Midbrain (tissue), 1 donor: Measurements from ENCODE around the gene HMMR.
"Not testable (repeated sequence)": the region's sequence is repeated elsewhere in the genome, so short reads cannot be mapped to it uniquely, and the experiment has no call there.

Experiments
- DNase-seq: peaks from one replicate; lab custom pipeline; 2025; lab: John Stamatoyannopoulos, UW

HMMR gene, protein sequence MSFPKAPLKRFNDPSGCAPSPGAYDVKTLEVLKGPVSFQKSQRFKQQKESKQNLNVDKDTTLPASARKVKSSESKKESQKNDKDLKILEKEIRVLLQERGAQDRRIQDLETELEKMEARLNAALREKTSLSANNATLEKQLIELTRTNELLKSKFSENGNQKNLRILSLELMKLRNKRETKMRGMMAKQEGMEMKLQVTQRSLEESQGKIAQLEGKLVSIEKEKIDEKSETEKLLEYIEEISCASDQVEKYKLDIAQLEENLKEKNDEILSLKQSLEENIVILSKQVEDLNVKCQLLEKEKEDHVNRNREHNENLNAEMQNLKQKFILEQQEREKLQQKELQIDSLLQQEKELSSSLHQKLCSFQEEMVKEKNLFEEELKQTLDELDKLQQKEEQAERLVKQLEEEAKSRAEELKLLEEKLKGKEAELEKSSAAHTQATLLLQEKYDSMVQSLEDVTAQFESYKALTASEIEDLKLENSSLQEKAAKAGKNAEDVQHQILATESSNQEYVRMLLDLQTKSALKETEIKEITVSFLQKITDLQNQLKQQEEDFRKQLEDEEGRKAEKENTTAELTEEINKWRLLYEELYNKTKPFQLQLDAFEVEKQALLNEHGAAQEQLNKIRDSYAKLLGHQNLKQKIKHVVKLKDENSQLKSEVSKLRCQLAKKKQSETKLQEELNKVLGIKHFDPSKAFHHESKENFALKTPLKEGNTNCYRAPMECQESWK

DNA sequence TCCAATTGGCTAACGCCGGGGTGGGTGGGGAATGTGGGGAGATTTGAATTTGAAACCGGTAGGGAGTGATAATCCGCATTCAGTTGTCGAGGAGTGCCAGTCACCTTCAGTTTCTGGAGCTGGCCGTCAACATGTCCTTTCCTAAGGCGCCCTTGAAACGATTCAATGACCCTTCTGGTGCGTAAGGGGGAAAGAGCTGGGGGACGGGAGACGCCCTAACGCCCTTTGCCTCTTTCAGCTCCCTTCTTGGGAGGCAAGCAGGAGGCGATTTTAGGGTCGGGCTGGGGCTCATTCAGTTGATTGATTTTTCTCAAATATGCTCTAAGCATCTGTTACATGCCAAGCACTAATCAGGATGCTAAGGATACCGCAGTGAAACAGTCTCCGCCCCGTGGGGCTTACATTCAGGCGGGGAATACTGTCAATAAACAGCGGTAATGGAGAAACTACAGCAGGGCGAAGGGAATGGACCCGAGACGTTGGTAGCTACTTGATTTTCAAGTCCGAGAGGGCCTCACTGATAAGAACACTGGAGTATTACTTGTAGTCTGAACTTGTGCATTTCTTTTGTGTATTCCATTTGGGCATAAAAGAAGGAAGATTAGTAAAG is at the start of gene HMMR:
TSS of gene HMMR (plus strand) at position 71 of the 610 bp plus-strand sequence. CDS start at position 132, 61 bp downstream.
- DNase-seq, result no peak

DNA sequence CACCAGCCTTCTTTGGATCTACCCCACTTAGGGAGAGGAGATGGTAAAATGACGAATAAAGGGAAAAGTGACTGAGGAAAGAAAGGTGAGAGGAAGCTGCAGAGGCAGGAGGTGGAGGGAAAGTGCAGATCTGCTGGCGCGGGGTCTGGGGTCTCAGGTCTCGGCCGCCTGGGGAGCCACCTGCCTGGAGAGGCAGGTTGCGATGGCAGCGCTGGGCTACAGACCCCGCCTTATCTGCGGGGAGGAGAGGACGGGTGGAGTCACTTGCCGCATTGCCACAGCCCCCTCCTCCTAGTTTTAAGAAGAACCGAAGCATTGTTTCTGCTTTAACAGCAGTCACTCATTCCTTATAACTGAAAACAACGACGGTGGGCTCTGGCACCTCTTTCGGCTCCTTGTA is 44.8 kb upstream of the HMMR start:
- not testable (repeated sequence) for DNase-seq

DNA sequence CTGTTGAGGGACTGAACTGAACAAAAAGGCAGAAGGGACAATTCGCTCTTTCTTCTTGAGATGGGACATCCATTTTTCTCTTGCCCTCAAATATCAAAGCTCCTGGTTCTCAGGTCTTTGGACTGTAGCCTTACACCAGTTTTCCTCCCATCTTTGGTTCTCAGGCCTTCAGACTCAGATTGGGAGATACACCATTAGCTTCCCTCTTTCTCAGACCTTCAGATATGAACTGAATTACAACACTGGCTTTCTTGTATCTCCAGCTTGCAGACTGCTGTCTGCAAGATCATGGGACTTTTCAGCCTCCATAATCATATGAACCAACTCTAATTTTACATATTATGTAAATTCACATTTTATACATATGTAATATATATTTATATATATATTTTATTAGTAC is 35.6 kb upstream of the HMMR start:
- DNase-seq, result no peak

DNA sequence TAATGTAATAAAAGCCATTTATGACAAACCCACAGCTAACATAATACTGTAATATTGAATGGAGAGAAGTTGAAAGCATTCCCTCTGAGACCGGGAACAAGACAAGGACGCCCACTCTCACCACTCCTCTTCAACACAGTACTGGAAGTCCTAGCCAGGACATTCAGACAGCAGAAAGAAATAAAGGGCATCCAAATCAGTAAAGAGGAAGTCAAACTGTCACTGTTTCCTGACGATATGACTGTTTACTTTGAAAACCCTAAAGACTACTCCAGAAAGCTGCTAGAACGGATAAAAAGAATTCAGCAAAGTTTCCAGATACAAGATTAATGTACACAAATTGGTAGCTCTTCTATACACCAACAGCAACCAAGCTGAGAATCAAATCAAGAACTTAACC is 34.3 kb upstream of the HMMR start:
- DNase-seq, result not testable (repeated sequence)

DNA sequence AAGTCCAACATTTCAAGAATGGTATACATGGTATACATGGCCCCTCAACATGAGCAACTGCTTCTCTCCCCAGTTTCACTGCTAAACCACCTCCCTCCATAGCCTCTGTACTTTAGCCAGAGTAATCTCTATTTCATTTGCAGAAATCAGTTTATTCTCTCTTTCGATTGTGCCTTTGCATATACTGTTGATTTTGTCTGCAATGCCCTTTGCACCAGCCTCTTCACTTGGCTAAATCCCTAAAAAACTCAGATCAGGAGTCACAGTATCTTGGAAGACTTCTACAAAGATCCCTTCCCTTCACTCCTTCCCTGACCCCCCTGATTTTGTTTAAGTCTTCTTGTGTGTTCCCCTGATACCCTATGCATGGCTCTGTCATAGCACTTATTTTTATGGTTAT is 27.9 kb upstream of the HMMR start:
- no peak for DNase-seq

DNA sequence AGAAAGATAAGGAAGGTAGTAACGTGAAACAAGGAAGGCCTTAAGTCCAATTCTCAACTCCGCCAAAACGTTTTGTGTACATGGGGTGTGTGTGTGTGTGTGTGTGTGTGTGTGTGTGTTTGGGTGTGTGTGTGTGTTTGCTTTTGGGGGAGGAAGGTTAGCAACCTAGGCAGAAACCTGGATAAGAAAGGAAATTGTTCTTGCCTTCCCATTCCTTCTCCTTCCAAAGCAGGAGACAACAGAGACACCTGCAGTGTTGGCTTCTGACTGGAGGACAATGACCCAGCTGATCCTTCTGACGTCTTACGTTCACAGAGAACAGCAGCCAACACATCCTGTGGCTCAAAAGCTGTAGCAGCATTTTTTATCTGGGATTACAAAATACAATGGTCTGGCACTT is 27.2 kb upstream of the HMMR start:
- no peak for DNase-seq

DNA sequence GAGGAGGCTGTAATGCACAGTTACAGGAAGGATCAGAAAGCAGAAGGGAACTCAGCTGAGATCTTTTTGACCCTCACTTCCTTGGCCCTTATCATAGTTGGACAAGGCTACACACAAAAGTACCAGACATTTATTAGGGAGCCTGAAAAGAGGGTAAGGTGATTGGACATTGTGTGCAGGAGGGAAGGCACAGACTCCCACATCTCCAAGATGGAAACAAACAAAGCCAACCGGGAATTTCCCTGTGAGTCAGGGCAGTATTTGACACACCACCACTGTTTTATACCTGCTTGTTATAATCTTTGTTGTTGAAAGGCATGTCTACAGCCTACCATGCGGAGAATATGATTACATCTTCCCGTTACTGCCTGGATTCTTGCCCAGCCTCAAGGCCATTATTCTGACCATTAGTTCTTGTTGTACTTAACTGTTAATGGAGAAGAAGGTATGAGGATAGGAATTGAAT is 26.0 kb upstream of the HMMR start:
- DNase-seq, result no peak

DNA sequence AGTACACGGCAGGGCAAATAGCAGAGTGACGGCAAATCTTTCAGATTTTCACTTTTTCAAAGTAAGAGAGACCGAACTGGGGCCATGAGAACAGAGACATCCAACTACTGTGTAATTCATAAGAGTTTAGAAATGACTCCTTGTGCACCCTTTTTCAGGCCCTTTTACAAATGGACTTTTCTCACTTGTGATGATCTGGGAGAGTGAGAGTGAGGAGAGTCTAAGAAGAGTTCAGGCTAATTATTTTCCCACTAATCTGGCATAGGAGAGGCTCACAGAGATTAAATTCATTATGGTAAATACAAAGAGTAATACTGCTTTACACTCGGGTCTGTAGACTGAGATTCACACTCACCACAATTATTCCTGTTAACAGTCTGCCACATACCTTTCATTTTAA is 23.9 kb upstream of the HMMR start:
- no peak for DNase-seq

DNA sequence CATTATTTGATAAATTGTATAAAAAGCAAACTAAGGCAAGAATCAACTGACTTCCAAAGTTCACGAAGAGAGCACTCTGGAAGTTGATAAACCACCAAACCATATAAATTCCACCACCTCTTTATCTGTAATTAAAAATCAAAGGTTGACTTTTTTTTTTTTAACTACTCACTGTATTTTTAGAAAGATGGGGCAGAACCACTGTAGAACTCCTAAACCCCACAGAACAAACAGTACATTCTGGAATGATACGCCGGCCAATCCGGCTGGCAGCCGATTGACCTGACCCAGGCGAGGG is 23.5 kb upstream of the HMMR start:
- DNase-seq, result no peak

DNA sequence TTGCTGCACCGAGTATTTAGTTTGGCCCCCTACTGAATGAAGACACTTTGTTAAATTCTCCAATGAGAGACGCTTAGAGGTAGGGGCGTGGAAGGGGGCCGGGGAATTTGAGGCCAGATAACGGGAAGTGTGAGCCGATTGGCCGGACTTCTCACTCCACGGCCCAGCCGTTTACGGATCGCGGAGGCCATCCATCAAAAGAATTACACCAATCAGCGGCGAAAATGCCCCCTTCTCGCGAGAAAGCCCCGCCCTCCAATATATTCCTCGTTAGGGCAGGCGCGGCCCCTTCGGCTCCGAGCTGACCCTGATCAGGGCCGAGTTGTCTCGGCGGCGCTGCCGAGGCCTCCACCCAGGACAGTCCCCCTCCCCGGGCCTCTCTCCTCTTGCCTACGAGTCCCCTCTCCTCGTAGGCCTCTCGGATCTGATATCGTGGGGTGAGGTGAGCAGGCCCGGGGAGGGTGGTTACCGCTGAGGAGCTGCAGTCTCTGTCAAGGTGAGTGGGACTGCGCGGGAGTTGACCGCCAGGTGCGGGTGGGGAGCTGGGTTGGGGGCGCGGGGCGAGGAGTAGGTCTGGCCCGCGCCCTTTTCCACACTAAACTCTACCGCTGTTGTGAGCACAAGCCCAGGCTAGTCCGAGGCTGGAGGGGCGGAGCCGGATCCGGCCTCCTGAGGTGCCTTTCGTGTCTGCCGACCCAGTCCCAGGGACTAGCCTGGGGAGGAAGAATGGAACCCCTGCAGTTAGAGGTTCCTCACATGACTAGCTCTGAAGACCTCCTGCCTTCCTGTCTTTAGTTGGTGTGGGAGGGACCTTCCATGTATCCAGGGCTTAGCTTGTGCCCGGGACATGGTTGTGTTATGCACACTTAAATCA is 22.9 kb upstream of the HMMR start, which contains the start of gene CCNG1:
TSS of gene CCNG1 (plus strand) at position 287 of the 874 bp plus-strand sequence. CDS start 1,662 bp downstream, outside the sequence.
- DNase-seq, result peak; percentile 97

DNA sequence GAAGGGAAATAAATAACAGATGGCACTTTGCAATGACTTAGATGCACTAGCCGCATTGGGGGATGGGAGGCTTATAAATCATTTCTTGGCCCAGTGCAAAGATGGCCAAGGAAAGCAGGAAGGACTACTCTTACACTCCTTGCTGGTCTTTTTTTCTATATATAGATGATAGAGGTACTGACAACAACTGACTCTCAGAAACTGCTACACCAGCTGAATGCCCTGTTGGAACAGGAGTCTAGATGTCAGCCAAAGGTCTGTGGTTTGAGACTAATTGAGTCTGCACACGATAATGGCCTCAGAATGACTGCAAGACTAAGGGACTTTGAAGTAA is 21.4 kb upstream of the HMMR start:
- no peak for DNase-seq

DNA sequence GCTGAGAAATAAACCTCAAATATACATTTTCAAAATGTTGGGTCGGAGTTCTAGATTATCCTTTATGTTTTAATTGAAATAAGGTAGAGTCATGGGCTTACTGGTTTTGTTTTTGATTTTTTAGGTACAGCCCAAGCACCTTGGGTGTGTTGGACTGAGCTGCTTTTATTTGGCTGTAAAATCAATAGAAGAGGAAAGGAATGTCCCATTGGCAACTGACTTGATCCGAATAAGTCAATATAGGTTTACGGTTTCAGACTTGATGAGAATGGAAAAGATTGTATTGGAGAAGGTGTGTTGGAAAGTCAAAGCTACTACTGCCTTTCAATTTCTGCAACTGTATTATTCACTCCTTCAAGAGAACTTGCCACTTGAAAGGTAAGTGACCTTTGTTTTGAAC is 19.5 kb upstream of the HMMR start:
- DNase-seq, result no peak

DNA sequence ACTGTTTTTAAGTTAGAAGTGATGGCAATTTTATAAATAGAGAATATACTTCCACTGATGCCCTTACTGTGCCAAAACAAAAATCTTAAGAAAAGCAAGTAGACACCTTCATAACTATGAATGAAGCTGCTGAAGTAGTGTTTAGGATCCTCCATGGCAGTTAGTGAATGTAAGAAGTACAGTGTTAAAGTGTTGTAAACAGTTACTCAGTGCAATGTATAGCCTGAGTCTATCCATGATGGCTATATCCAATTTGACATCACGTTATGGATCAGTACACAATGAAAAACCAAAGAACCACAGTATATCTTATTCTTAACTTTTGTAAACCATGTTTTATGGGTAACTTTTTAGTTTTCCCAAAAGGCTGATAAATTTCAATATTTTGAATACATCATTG is 15.9 kb upstream of the HMMR start:
- DNase-seq, result no peak

DNA sequence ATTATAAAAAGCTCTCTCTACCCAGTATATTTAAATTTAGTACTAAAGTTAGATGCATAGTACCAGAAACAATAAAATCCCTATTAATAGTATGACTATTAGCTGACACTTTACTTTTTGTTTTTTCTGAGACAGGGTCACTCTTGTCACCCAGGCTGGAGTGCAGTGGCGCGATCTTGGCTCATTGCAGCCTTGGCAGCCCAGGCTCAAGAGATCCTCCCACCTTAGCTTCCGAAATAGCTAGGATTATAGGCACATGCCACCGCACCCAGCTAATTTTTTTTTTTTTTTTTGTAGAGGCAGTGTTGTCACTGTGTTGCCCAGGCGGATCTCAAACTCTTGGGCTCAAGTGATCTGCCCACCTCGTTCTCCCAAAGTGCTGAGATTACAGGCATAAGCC is 15.1 kb upstream of the HMMR start:
- DNase-seq, result no peak

DNA sequence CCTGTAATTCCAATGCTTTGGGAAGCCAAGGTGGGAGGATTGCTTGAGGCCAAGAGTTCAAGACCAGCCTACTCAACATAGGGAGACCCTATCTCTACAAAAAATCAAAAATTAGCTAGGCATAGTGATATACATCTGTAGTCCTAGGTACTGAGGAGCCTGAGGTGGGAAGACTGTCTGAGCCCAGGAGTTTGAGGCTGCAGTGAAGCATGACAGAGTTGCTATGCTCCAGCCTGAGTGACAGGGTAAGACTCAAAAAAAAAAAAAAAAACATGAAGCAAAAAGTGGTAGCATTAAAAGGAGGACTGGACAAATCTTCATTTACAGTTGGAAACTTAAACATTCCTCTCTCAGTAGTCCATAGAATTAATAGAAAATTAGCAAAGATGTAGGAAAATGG is 13.2 kb upstream of the HMMR start:
- DNase-seq, result no peak

DNA sequence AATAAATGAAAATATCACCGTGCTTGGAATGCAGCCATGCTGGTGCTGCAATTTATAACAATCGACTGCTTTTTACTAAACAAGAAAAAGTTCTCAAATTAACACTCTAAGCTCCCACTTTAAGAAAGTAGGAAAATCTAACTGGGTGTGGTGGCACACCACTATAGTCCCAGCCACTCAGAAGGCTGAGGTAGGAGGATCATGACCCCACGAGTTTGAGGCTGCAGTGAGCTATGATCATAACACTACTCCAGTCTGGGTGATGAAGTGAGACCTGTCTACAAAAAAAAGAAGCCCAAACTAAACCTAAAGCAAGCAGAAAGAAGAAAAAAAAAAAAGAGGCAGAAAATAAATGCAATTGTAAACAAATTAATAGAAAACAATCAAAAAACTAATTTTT is 12.6 kb upstream of the HMMR start:
- no peak for DNase-seq

DNA sequence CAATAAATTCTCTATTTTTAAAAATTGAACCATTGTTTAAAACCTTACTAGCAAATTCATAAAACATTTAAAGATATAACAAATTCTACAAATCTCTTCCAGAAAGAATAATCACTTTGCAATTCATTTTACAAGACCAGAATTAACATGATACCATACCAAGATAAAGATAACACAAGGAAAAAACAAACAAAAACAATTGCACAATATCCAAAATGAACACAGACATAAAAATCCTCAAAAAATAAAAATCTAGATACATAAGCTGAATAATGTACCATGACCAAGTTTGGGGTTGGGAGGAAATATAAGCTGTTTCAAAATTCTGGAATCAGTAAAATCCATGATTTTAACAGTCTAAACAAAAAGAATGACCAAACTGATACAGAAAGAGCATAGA is 11.9 kb upstream of the HMMR start:
- no peak for DNase-seq

DNA sequence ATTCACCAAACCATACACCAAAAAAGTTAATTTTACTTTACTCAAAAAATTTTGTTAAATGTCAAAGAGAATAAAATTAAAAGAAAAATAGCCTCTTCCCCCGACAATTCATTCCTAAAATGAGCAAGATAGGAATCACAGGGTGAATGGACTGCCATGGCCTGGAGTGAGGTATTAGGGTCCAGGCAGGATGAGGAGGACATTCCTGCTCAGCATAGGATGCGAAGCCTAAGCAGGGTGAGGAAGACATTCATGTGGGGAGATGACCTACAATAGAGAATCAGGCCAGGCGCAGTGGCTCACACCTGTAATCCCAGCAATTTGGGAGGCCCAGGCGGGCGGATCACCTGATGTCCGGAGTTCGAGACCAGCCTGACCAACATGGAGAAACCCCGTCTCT is 8.9 kb upstream of the HMMR start:
- no peak for DNase-seq

DNA sequence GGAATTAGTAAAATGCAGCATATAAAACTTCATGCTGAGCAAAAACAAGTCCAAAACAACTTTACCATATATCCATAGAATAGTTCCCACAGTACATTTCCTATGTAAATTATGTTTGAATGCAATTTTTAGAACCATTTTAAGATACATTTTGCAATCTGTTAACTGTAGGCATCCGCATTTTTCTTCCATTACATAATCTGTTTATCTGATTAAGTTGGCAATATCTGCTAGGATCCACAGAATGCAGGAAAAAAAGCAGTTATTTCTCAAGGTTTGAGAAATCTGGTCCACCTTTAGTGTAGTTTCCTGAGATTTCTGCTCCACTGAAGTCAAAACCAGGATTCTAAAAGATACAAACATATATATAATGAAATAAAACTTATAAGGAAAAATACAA is 6.7 kb upstream of the HMMR start:
- DNase-seq, result no peak

DNA sequence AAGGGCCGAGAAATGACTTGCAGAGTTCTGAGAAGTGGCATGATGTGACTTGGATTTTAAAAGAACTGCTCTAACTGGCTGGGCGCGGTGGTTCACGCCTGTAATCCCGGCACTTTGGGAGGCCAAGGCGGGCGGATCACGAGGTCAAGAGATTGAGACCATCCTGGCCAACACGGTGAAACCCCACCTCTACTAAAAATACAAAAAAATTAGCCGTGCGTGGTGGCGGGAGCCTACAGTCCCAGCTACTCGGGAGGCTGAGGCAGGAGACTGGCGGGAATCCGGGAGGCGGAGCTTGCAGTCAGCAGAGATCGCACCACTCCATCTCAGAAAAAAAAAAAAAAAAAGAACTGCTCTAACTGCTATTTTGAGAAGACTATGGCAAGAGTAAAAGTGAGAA is 5.0 kb upstream of the HMMR start:
- not testable (repeated sequence) for DNase-seq

DNA sequence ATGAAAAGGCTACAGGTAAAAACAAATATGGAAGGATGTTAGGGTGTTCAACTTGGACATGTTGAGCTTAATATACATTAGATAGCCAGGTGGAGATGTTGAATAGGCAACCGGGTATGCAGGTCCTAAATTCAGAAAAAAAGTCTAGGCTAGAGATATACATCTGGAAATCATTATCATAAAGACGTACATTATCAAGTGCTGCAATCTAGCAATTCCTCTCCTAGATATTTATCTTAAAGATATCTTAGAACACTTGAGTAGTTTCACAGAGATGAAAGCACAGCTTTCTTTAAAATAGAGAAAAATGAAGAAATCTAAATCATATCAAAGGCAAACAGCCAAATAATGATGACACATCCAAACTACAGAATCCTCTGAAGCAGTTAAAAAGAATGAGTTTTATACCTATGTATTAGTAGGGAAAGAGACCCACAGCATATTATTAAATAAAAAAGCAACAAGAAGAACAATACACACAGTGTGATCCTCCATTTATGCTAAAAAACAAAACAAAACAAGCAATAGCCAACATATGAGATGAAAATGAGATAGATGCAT is 4.3 kb upstream of the HMMR start:
- no peak for DNase-seq

DNA sequence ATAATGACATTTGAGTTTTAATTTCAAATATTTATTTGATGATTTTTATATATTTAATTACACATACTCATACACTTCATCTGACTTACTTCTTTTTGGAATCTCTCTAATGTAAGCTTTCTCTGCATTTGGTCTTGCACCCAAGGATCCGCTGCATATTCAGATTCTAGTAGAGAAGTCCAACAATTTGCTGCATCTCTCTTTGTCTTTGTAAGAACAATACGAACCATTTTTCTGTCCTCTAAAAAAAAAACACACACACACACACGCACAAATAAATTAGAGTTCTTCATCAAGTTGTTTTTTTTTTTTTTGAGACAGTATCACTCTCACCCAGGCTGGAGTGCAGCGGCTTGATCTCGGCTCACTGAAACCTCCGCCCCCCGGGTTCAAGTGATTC is 3.6 kb upstream of the HMMR start:
- no peak for DNase-seq
